Naive thymus-derived CD4-positive, alpha-beta T cell (primary cell): ENCODE results near the gene ADM2. TPM values are rescaled to one million over a fixed set of nuclear protein-coding genes. Genes with fewer than 3 reads are reported as not detected.

Experiments used
- ATAC-seq: fragments of 150-1000 bp; cut with Tn5 transposase; 2 replicates; pipeline ENCODE4 v1.10.0; 2021; ENCODE audit warnings: mild to moderate bottlenecking, moderate library complexity
- CTCF ChIA-PET: fragments of 350-600 bp; sonication (Branson Sonifier 250); formaldehyde crosslinking; loops from one replicate; lab custom pipeline; 2021; ENCODE audit warnings: antibody characterized with exemption; lab: Charles Lee
- POLR2A ChIA-PET: fragments of 350-600 bp; sonication (Branson Sonifier 250); formaldehyde crosslinking; loops from one replicate; lab custom pipeline; 2021; ENCODE audit warnings: antibody characterized with exemption, inconsistent platforms; lab: Charles Lee
- DNase-seq, 9 donors: peaks; one replicate each; pipeline versions ENCODE4 v3.0.0 to v3.0.0-alpha.2; 2020 to 2022; ENCODE audit warnings: mixed read lengths in 1 of 9
- H3K27ac ChIP-seq: one replicate; pipeline ENCODE4 v1.7.0; 2013; ENCODE audit warnings: mild to moderate bottlenecking, low read depth, low read length, moderate library complexity
- H3K27me3 ChIP-seq, 2 donors: one replicate each; pipeline ENCODE4 v1.7.0; 2013; ENCODE audit warnings: low read length in 2 of 2, mild to moderate bottlenecking in 2 of 2, moderate library complexity in 2 of 2; ENCODE audit not compliant: control insufficient read depth in 2 of 2, insufficient read depth in 2 of 2
- H3K36me3 ChIP-seq, 3 experiments: 1 replicate in 2 of 3; 2 replicates in 1 of 3; pipeline ENCODE4 v1.7.0; 2013; ENCODE audit warnings: low read length in 3 of 3, mild to moderate bottlenecking in 3 of 3, moderate library complexity in 1 of 3; ENCODE audit not compliant: insufficient read depth in 3 of 3, control insufficient read depth in 2 of 3
- H3K4me1 ChIP-seq, 2 donors: one replicate each; pipeline ENCODE4 v1.7.0; 2013; ENCODE audit warnings: low read length in 2 of 2, mild to moderate bottlenecking in 2 of 2, moderate library complexity in 1 of 2; ENCODE audit not compliant: control insufficient read depth in 2 of 2, insufficient read depth in 2 of 2
- H3K4me3 ChIP-seq: 2 replicates; pipeline ENCODE4 v1.7.0; 2013; ENCODE audit warnings: mild to moderate bottlenecking, low read length
- H3K9me3 ChIP-seq, 3 experiments: 1 replicate in 2 of 3; 2 replicates in 1 of 3; pipeline ENCODE4 v1.7.0; 2013; ENCODE audit warnings: low read length in 3 of 3; ENCODE audit not compliant: control insufficient read depth in 2 of 3
- H3K27ac Mint-ChIP-seq, 9 donors: one replicate each; pipeline ENCODE4 v1.8.0; 2020 to 2022; ENCODE audit warnings: mixed read lengths in 9 of 9, mild to moderate bottlenecking in 8 of 9, moderate library complexity in 5 of 9, inconsistent platforms in 2 of 9
- H3K27me3 Mint-ChIP-seq, 5 donors: one replicate each; pipeline ENCODE4 v1.8.0; 2021 to 2022; ENCODE audit warnings: mixed read lengths in 5 of 5, mild to moderate bottlenecking in 1 of 5
- H3K36me3 Mint-ChIP-seq, 5 donors: one replicate each; pipeline ENCODE4 v1.8.0; 2020 to 2022; ENCODE audit warnings: mixed read lengths in 5 of 5, mild to moderate bottlenecking in 3 of 5, inconsistent platforms in 1 of 5
- H3K4me1 Mint-ChIP-seq, 7 donors: one replicate each; pipeline ENCODE4 v1.8.0; 2020 to 2022; ENCODE audit warnings: mixed read lengths in 7 of 7, mild to moderate bottlenecking in 3 of 7, inconsistent platforms in 1 of 7
- H3K4me3 Mint-ChIP-seq, 10 donors: one replicate each; pipeline ENCODE4 v1.8.0; 2020 to 2022; ENCODE audit warnings: mild to moderate bottlenecking in 10 of 10, mixed read lengths in 10 of 10, moderate library complexity in 6 of 10, inconsistent platforms in 2 of 10
- H3K9me3 Mint-ChIP-seq, 11 donors: one replicate each; pipeline ENCODE4 v1.8.0; 2020 to 2022; ENCODE audit warnings: mixed read lengths in 11 of 11, mild to moderate bottlenecking in 4 of 11, inconsistent platforms in 1 of 11, moderate library complexity in 1 of 11
- intact Hi-C, 2 donors: fragments of 100-400 bp; cut with micrococcal nuclease; formaldehyde crosslinking; loops; one replicate each; pipeline ENCODE4 v1.15.1; 2023
- polyA plus RNA-seq, 2 donors: library from polyadenylated mRNA; unstranded; fragments of 300-500 nt; fragmentation: Illumina TruSeq; gene quantifications; one replicate each; pipeline ENCODE4 v1.2.3, GENCODE V29; 2021
- total RNA-seq, 6 experiments: library from RNA in 5 of 6; stranded (reverse) in 5 of 6; gene quantifications; 1 replicate in 5 of 6; 2 replicates in 1 of 6; pipeline ENCODE4 v1.2.3 and lab custom pipeline; 2021 to 2026

Gene ADM2
- total and polyA plus RNA-seq, 7 experiments from 2014 or later: 0.24 to 4.5 (median 3.7) TPM

DNA sequence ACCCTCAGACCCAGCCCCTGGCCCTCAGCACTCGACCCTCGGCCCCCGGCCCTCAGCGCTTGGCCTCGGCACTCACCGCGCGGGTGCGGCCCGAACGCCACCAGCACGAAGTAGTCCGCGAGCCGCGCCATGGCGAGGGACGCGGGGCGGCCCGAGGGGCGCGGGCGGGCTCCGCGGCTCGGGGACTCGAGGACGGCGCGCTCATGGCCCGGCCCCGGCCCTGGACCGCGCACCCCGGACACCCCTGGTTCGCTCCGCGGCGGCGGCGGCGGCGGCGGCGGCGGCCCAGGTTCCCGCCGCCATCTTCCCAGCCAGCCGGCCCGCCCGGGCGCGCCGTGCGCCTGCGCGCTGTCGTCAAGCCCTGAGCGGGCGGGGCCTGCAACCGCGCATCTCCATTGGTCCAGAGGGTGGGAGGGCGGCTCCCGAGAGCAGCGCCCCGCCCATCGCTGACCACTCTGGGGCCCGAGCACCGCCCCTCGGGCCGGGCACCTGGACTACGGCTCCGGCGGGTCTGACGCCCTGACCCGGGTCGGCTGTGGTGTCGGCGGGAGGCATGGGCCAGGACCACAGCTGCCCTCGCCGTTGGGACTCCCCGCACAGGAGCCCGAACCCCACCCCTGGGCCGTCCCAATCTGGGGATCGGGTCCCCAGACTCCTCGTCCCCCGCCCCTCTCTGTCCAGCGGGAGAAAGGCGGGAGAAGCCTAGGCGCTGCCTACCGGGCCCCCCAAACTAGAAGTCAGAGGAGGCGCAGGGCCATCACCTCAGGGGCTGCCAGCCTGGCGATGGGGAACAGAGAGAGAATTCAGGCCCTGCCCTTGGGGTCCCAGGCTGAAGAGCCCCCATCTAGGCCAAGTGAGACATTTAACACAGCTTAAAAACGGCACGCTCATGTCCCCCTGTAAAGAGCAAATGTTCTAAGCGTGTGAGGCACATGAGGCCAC lies 6.4 kb upstream of the ADM2 start, which contains the start of gene SBF1:
TSS of gene SBF1 (minus strand) at position 326 of the 942 bp plus-strand sequence. CDS start at position 131, 195 bp downstream.
- intact Hi-C loops: loop anchor here (1.0 to 10.0 kb wide), 6 partner anchors 32 to 200 kb away; partner anchors contain the start of genes CHKB (in 1 of the 2), LMF2 (in 1 of the 2), MAPK11 (in 1 of the 2) and PPP6R2 (in 1 of the 2)
- Mint-ChIP-seq H3K9me3 (no peaks in the 10 kb centered on the region), H3K27me3 (peaks cover 0 to 20% (median 0%) of the 10 kb centered on the region in 5 donors), H3K4me1 (peaks cover 29 to 56% (median 46%) of the 10 kb centered on the region in 7 donors), H3K27ac (peak within 1 kb of the TSS; percentile 91 to 97 (median 93)), H3K36me3 (peaks cover 0 to 10% (median 3%) of the 10 kb centered on the region in 5 donors), H3K4me3 (peak within 1 kb of the TSS; percentile 93 to 100 (median 96))
- DNase-seq (peak; percentile 75 to 94 (median 85)), ATAC-seq (peak; percentile 89)
- H3K36me3 ChIP-seq: peaks cover 0 to 3% (median 0%) of the 10 kb centered on the region in 3 experiments
- no peaks in the 10 kb centered on the region for H3K27me3 ChIP-seq
- POLR2A ChIA-PET: interaction anchor here (1.3 kb wide), 1 partner anchor 51 kb away, joined by 4 read pairs; the partner anchor contains the start of gene SCO2
- CTCF ChIA-PET: interaction anchor here (0.6 to 0.7 kb wide), 2 partner anchors 31 to 146 kb away, joined by 3 read pairs; no protein-coding TSS in a partner anchor
- H3K4me1 ChIP-seq: peaks cover 39 to 42% of the 10 kb centered on the region in 2 donors
- H3K27ac ChIP-seq: peak within 1 kb of the TSS; percentile 90
- peak within 1 kb of the TSS; percentile 72 for H3K4me3 ChIP-seq
- H3K9me3 ChIP-seq: no peaks in the 10 kb centered on the region

DNA sequence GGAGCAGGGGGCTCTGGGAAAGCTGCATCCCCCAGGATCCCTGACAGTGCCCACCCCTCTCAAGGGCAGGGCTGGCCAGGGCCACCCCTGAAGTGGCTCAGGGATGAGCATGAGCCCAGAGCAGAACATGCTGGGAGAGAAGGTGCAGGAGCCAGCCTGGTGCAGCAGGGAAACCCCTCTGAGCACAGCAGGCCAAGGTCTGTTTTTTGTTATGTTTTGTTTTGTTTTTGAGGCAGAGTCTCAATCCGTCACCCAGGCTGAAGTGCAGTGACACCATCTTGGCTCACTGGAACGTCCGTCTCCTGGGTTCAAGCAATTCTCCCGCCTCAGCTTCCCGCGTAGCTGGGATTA lies 5.7 kb upstream of the ADM2 start:
- POLR2A ChIA-PET: interaction anchor here (1.3 kb wide), 1 partner anchor 50 kb away, joined by 4 read pairs; the partner anchor contains the start of gene SCO2
- peak overlapping the region; percentile 90 for H3K27ac ChIP-seq
- intact Hi-C loops: loop anchor here (1.0 to 10.0 kb wide), 4 partner anchors 32 to 201 kb away; partner anchors contain the start of genes CHKB (in 1 of the 2), LMF2 (in 1 of the 2) and MAPK11 (in 1 of the 2)

DNA sequence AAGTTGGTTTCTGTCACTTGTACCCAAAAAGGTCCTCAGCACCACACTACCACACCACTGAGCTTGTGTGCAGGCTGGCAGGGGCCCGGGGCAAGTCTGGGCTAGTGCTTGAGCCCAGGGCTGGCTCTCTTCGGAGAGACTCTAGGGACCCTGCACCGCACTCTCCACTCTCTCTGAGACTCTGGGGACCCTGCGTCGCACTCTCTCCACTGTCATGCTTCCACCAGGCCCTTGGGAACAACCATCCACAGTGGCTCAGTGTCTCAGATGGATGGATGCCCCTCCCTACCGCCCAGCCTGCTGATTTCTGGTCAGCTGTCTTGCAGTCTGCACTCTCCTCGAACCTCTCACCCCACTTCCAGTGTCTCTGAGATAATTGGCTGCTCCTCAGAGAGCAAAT lies 4.5 kb upstream of the ADM2 start:
- peaks cover 16 to 42% (median 28%) of the 10 kb centered on the region in 7 donors for H3K4me1 Mint-ChIP-seq
- intact Hi-C loops: loop anchor here in 1 of 2 donors (10.0 kb wide), 1 partner anchor 202 kb away; the partner anchor contains the start of gene MAPK11

More for the DNA sequence above, 5.7 kb upstream of the ADM2 start:
- H3K27ac Mint-ChIP-seq: peak overlapping the region; percentile 44 to 88 (median 63)
- H3K4me3 Mint-ChIP-seq: peak overlapping the region; percentile 41 to 98 (median 70)
- Histone ChIP-seq H3K9me3 (no peaks in the 10 kb centered on the region), H3K36me3 (peaks cover 0 to 3% (median 0%) of the 10 kb centered on the region in 3 experiments), H3K27me3 (no peaks in the 10 kb centered on the region), H3K4me1 (peaks cover 33 to 35% of the 10 kb centered on the region in 2 donors), H3K4me3 (peak overlapping the region; percentile 70)
- CTCF ChIA-PET: interaction anchor here (0.6 to 0.7 kb wide), 2 partner anchors 32 to 145 kb away, joined by 3 read pairs; no protein-coding TSS in a partner anchor
- peaks cover 25 to 54% (median 39%) of the 10 kb centered on the region in 7 donors for H3K4me1 Mint-ChIP-seq
- DNase-seq (no peak), ATAC-seq (no peak)
- no peaks in the 10 kb centered on the region for H3K9me3 Mint-ChIP-seq
- H3K36me3 Mint-ChIP-seq: peaks cover 0 to 12% (median 3%) of the 10 kb centered on the region in 5 donors
- peaks cover 0 to 26% (median 0%) of the 10 kb centered on the region in 5 donors for H3K27me3 Mint-ChIP-seq

DNA sequence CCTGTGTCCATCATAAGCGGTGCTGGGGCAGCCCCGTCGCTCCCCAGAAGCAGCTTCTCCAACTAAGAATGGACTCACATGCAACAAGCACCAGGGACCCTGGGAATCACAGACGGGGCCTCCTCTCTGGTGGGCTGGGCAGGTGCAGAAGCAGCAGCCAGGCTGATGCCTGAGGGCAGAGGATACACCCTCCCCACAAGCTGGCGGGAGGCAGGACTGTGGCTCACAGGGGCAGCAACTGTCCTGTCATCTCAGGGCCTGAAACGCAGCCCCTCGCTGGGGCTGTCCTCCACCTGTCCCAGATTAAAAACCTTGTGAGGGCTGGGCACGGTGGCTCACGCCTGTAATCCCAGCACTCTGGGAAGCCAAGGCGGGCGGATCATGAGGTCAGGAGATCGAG lies 3.4 kb upstream of the ADM2 start:
- Mint-ChIP-seq H3K4me3 (peak overlapping the region in 2 of 10 donors; percentile 37 to 83), H3K4me1 (peaks cover 13 to 32% (median 20%) of the 10 kb centered on the region in 7 donors), H3K9me3 (no peaks in the 10 kb centered on the region), H3K27me3 (peaks cover 0 to 28% (median 0%) of the 10 kb centered on the region in 5 donors), H3K36me3 (peaks cover 0 to 7% (median 3%) of the 10 kb centered on the region in 5 donors), H3K27ac (peak overlapping the region in 1 of 9 donors; percentile 53)
- Histone ChIP-seq H3K36me3 (peaks cover 0 to 3% (median 0%) of the 10 kb centered on the region in 3 experiments), H3K4me3 (no peak overlapping the region), H3K27me3 (no peaks in the 10 kb centered on the region), H3K27ac (no peak overlapping the region), H3K4me1 (peaks cover 16 to 17% of the 10 kb centered on the region in 2 donors), H3K9me3 (no peaks in the 10 kb centered on the region)
- no peak for DNase-seq
- intact Hi-C loops: loop anchor here in 1 of 2 donors (10.0 kb wide), 1 partner anchor 203 kb away; the partner anchor contains the start of gene MAPK11
- ATAC-seq: no peak
- ChIA-PET POLR2A (interaction anchor here (0.9 to 1.6 kb wide), 3 partner anchors 9 to 49 kb away, joined by 3 to 4 read pairs (median 3); no protein-coding TSS in a partner anchor), CTCF (interaction anchor here (0.7 kb wide), 1 partner anchor 20 kb away, joined by 3 read pairs; no protein-coding TSS in a partner anchor)

More for the DNA sequence above, 4.5 kb upstream of the ADM2 start:
- H3K27ac ChIP-seq: no peak overlapping the region
- H3K4me1 ChIP-seq: peaks cover 23 to 24% of the 10 kb centered on the region in 2 donors
- ATAC-seq: no peak
- CTCF ChIA-PET: no interaction called here
- H3K36me3 Mint-ChIP-seq: peaks cover 0 to 12% (median 3%) of the 10 kb centered on the region in 5 donors
- no peak for DNase-seq
- H3K27me3 ChIP-seq: no peaks in the 10 kb centered on the region
- H3K9me3 ChIP-seq: no peaks in the 10 kb centered on the region
- H3K9me3 Mint-ChIP-seq: no peaks in the 10 kb centered on the region
- H3K36me3 ChIP-seq: peaks cover 0 to 3% (median 0%) of the 10 kb centered on the region in 3 experiments
- H3K27ac Mint-ChIP-seq: peak overlapping the region in 8 of 9 donors; percentile 42 to 90 (median 62)
- H3K4me3 Mint-ChIP-seq: peak overlapping the region; percentile 32 to 98 (median 66)
- POLR2A ChIA-PET: no interaction called here
- no peak overlapping the region for H3K4me3 ChIP-seq
- H3K27me3 Mint-ChIP-seq: peaks cover 0 to 28% (median 0%) of the 10 kb centered on the region in 5 donors

DNA sequence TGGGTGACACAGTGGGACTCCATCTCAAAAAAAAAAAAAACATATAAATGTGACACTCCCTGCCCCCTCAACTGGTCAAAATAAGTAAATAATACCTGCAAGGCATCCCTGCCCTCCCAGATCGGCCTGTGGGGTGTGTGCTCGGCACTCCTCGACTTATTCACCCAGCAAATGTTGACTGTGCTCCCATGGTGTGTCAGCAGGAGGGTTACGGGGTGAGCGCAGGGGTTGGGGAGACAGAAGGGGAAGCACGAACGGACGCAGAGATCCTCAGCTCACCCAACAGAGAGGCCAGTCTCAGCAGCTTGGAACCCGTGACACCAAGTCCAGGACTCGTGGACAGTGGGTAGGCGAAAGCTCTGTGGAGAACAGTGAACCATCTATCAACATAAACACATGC lies 1.6 kb upstream of the ADM2 start:
- Mint-ChIP-seq H3K4me3 (peak overlapping the region in 9 of 10 donors; percentile 65 to 85 (median 74)), H3K27me3 (peaks cover 0 to 28% (median 0%) of the 10 kb centered on the region in 5 donors), H3K9me3 (no peaks in the 10 kb centered on the region), H3K27ac (peak overlapping the region in 6 of 9 donors; percentile 0 to 78 (median 54)), H3K4me1 (peaks cover 0 to 19% (median 10%) of the 10 kb centered on the region in 7 donors), H3K36me3 (peaks cover 0 to 1% (median 0%) of the 10 kb centered on the region in 5 donors)
- CTCF ChIA-PET: interaction anchor here (0.5 to 1.3 kb wide), 3 partner anchors 10 to 88 kb away, joined by 3 to 5 read pairs (median 3); no protein-coding TSS in a partner anchor
- no peaks in the 10 kb centered on the region for H3K27me3 ChIP-seq
- no peak for ATAC-seq
- H3K4me3 ChIP-seq: no peak overlapping the region
- H3K4me1 ChIP-seq: peaks cover 7 to 8% of the 10 kb centered on the region in 2 donors
- intact Hi-C loops: loop anchor here in 1 of 2 donors (10.0 kb wide), 1 partner anchor 205 kb away; the partner anchor contains the start of gene MAPK11
- no peaks in the 10 kb centered on the region for H3K9me3 ChIP-seq
- no peak overlapping the region for H3K27ac ChIP-seq
- peaks cover 0 to 3% (median 0%) of the 10 kb centered on the region in 3 experiments for H3K36me3 ChIP-seq
- POLR2A ChIA-PET: interaction anchor here (1.0 to 2.9 kb wide), 5 partner anchors 10 to 36 kb away, joined by 3 to 11 read pairs (median 4); partner anchors contain the start of genes LMF2 and NCAPH2
- DNase-seq: no peak
